Naive B cell (primary cell): ENCODE data around the gene C18orf32. TPM values are rescaled to one million over a fixed set of nuclear protein-coding genes. Genes with fewer than 3 reads are reported as not detected.
"Not testable (repeated sequence)": the region's sequence is repeated elsewhere in the genome, so short reads cannot be mapped to it uniquely, and the experiment has no call there.

Experiments
- ATAC-seq, 2 donors: fragments of 150-1000 bp; cut with Tn5 transposase; 2 replicates each; pipeline ENCODE4 v1.10.0; 2021; ENCODE audit warnings: low read depth in 2 of 2, mild to moderate bottlenecking in 2 of 2, moderate library complexity in 2 of 2
- DNase-seq: peaks from one replicate; pipeline ENCODE4 v3.0.0; 2022
- H3K27ac Mint-ChIP-seq, 6 donors: one replicate each; pipeline ENCODE4 v1.8.0; 2020 to 2022; ENCODE audit warnings: mild to moderate bottlenecking in 6 of 6, mixed read lengths in 6 of 6, moderate library complexity in 5 of 6, inconsistent platforms in 2 of 6
- H3K27me3 Mint-ChIP-seq, 3 donors: one replicate each; pipeline ENCODE4 v1.8.0; 2021 to 2022; ENCODE audit warnings: mixed read lengths in 3 of 3, mild to moderate bottlenecking in 1 of 3
- H3K36me3 Mint-ChIP-seq, 2 donors: one replicate each; pipeline ENCODE4 v1.8.0; 2020 to 2022; ENCODE audit warnings: mixed read lengths in 2 of 2, inconsistent platforms in 1 of 2, mild to moderate bottlenecking in 1 of 2
- H3K4me1 Mint-ChIP-seq, 3 donors: one replicate each; pipeline ENCODE4 v1.8.0; 2020 to 2022; ENCODE audit warnings: mixed read lengths in 3 of 3, inconsistent platforms in 1 of 3, mild to moderate bottlenecking in 1 of 3, moderate library complexity in 1 of 3
- H3K4me3 Mint-ChIP-seq, 8 donors: one replicate each; pipeline ENCODE4 v1.8.0; 2020 to 2022; ENCODE audit warnings: mild to moderate bottlenecking in 8 of 8, mixed read lengths in 8 of 8, moderate library complexity in 8 of 8, inconsistent platforms in 2 of 8
- H3K9me3 Mint-ChIP-seq, 7 donors: one replicate each; pipeline ENCODE4 v1.8.0; 2020 to 2022; ENCODE audit warnings: mixed read lengths in 7 of 7, mild to moderate bottlenecking in 5 of 7, inconsistent platforms in 2 of 7, moderate library complexity in 1 of 7
- polyA plus RNA-seq, 6 donors: library from polyadenylated mRNA; unstranded; fragments of 300-500 nt; fragmentation: Illumina TruSeq; gene quantifications; one replicate each; pipeline ENCODE4 v1.2.3, GENCODE V29; 2021; ENCODE audit warnings: low read depth in 6 of 6

Gene C18orf32
- polyA plus RNA-seq, 6 donors from 2014 or later: 106 to 205 (median 114) TPM

GRCh38 chr18:49517483-49517882 lies 30.4 kb upstream of the C18orf32 start:
- Mint-ChIP-seq H3K27ac (no peak overlapping the region), H3K4me3 (no peak overlapping the region), H3K4me1 (no peaks in the 10 kb centered on the region), H3K9me3 (no peaks in the 10 kb centered on the region), H3K36me3 (no peaks in the 10 kb centered on the region), H3K27me3 (peaks cover 0 to 18% (median under 1%) of the 10 kb centered on the region in 3 donors)
- DNase-seq: no peak
- ATAC-seq: no peak

GRCh38 chr18:49515516-49515915 lies 28.5 kb upstream of the C18orf32 start:
- Mint-ChIP-seq H3K27ac (peak overlapping the region in 1 of 6 donors; percentile 27), H3K36me3 (no peaks in the 10 kb centered on the region), H3K4me1 (no peaks in the 10 kb centered on the region), H3K9me3 (no peaks in the 10 kb centered on the region), H3K27me3 (peaks cover 0 to 7% (median 3%) of the 10 kb centered on the region in 3 donors), H3K4me3 (no peak overlapping the region)
- ATAC-seq (no peak), DNase-seq (no peak)

GRCh38 chr18:49515003-49515402 lies 28.0 kb upstream of the C18orf32 start:
- not testable (repeated sequence) for H3K36me3 Mint-ChIP-seq, H3K4me3 Mint-ChIP-seq, H3K9me3 Mint-ChIP-seq, H3K27me3 Mint-ChIP-seq, DNase-seq, ATAC-seq, H3K4me1 Mint-ChIP-seq, H3K27ac Mint-ChIP-seq

DNA sequence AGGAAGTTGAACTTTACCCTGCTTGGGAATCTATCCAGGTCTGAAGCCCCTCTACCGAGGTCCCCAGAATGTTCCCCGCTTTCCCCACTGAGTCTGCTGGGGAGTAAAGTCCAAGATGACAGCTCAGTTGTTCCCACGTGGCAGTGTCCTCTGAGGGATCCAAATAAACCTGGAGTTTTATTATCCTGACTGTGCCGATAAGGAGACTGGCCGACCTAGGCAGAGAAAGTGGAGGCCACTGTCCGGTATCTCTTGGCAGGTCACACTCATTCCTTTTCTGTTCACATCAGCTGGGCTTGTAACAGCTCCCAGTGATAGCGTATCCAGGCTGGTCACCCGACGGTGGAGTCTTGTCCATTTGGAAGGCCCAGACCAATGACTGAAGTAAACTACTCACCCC lies 27.5 kb upstream of the C18orf32 start:
- Mint-ChIP-seq H3K27me3 (peaks cover under 1 to 6% (median 5%) of the 10 kb centered on the region in 3 donors), H3K36me3 (no peaks in the 10 kb centered on the region)
- no peak for DNase-seq

GRCh38 chr18:49512876-49513275 lies 25.8 kb upstream of the C18orf32 start:
- not testable (repeated sequence) for H3K27ac Mint-ChIP-seq, DNase-seq, H3K9me3 Mint-ChIP-seq, H3K4me1 Mint-ChIP-seq, H3K4me3 Mint-ChIP-seq, ATAC-seq, H3K36me3 Mint-ChIP-seq
- peaks cover 6 to 18% (median 12%) of the 10 kb centered on the region in 3 donors for H3K27me3 Mint-ChIP-seq

More for the DNA sequence above, 27.5 kb upstream of the C18orf32 start:
- Mint-ChIP-seq H3K9me3 (no peaks in the 10 kb centered on the region), H3K27ac (no peak overlapping the region), H3K4me1 (no peaks in the 10 kb centered on the region), H3K4me3 (no peak overlapping the region)
- no peak for ATAC-seq

DNA sequence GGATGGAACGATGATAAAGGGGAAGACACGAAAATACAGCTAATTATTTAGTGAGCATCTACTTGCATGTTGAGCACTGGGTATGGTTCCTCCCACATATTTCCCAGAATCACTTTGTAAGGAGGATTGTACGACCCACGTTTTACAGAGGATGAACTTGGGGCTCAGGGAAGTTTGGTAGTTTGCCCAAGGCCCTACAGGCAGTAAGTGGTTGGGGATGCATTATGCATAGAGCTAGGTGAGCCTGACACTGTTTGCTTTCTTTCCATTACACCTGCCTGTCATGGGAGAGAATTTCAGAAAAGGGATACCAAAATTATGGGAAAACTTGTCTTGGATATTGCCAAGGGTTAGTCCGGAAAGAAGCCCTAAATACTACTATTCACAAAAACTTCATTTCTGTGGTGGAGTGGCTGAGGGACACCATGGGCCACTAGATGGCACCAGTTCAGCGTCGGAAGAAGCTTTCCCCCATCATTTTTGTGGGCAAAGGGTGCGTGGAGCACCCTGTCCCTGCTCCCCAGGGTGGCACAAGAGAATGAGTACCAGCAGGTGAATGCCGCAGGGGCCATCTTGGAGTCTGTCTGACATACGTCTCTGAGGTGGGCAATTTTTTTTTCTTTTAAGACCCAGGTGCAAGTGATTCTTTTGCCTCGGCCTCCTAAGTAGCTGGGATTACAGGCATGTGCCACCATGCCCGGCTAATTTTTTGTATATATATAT lies 23.5 kb upstream of the C18orf32 start:
- peak overlapping the region in 1 of 6 donors; percentile 67 for H3K27ac Mint-ChIP-seq
- no peaks in the 10 kb centered on the region for H3K9me3 Mint-ChIP-seq
- H3K27me3 Mint-ChIP-seq: peaks cover 16 to 26% (median 20%) of the 10 kb centered on the region in 3 donors
- H3K4me3 Mint-ChIP-seq: no peak overlapping the region
- DNase-seq: peak; percentile 36
- H3K4me1 Mint-ChIP-seq: no peaks in the 10 kb centered on the region
- peak; percentile 69 to 72 for ATAC-seq
- no peaks in the 10 kb centered on the region for H3K36me3 Mint-ChIP-seq

- H3K9me3 Mint-ChIP-seq, ATAC-seq, H3K4me1 Mint-ChIP-seq, H3K4me3 Mint-ChIP-seq, H3K27ac Mint-ChIP-seq, DNase-seq, H3K36me3 Mint-ChIP-seq: not testable (repeated sequence)
- H3K27me3 Mint-ChIP-seq: peaks cover 23 to 31% (median 25%) of the 10 kb centered on the region in 3 donors
Observed at GRCh38 chr18:49506438-49506837, 19.4 kb upstream of the C18orf32 start.

DNA sequence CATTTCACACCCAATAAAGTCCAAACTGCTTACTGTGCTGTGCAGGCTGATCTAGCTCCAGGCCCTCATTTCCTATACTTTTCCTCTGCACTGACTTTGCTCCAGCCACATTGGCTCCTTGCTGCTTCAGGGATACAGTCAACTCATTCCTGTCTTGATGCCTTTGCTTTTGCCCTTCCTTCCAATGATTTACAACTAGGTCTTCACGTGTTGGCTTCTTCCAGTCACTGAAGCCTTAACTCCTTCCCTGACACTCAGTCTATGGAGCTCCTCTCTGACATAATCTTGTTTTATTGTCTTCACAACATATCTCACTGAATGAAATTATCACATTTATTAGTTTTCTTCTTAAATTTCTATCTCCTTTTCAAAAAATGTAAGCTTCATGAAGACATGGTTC lies 16.9 kb upstream of the C18orf32 start:
- H3K4me3 Mint-ChIP-seq: no peak overlapping the region
- H3K27me3 Mint-ChIP-seq: peaks cover 25 to 37% (median 27%) of the 10 kb centered on the region in 3 donors
- no peaks in the 10 kb centered on the region for H3K4me1 Mint-ChIP-seq
- no peak overlapping the region for H3K27ac Mint-ChIP-seq
- ATAC-seq: no peak
- H3K36me3 Mint-ChIP-seq: no peaks in the 10 kb centered on the region
- peaks cover 0 to 1% (median 0%) of the 10 kb centered on the region in 7 donors for H3K9me3 Mint-ChIP-seq
- no peak for DNase-seq

GRCh38 chr18:49500201-49500921 lies 13.3 kb upstream of the C18orf32 start:
- Mint-ChIP-seq H3K27ac (no peak overlapping the region), H3K4me1 (no peaks in the 10 kb centered on the region), H3K9me3 (peaks cover 0 to 1% (median 0%) of the 10 kb centered on the region in 7 donors), H3K4me3 (no peak overlapping the region), H3K27me3 (peaks cover 14 to 23% (median 14%) of the 10 kb centered on the region in 3 donors), H3K36me3 (no peaks in the 10 kb centered on the region)
- DNase-seq (no peak), ATAC-seq (no peak)

GRCh38 chr18:49499046-49499637 lies 12.1 kb upstream of the C18orf32 start:
- no peak overlapping the region for H3K4me3 Mint-ChIP-seq
- H3K4me1 Mint-ChIP-seq: no peaks in the 10 kb centered on the region
- peak overlapping the region in 1 of 6 donors; percentile 83 for H3K27ac Mint-ChIP-seq
- H3K27me3 Mint-ChIP-seq: peaks cover 14 to 23% (median 14%) of the 10 kb centered on the region in 3 donors
- no peaks in the 10 kb centered on the region for H3K36me3 Mint-ChIP-seq
- DNase-seq: no peak
- H3K9me3 Mint-ChIP-seq: peaks cover 0 to under 1% (median 0%) of the 10 kb centered on the region in 7 donors
- ATAC-seq: no peak

- Mint-ChIP-seq H3K27ac (no peak overlapping the region), H3K36me3 (peaks cover 13% of the 10 kb centered on the region in 2 donors), H3K4me1 (peaks cover 16 to 27% (median 26%) of the 10 kb centered on the region in 3 donors), H3K9me3 (no peaks in the 10 kb centered on the region), H3K27me3 (peaks cover 4 to 14% (median 9%) of the 10 kb centered on the region in 3 donors), H3K4me3 (peak overlapping the region in 1 of 8 donors; percentile 3)
- ATAC-seq (no peak), DNase-seq (no peak)
Observed at GRCh38 chr18:49495480-49495879, 8.4 kb upstream of the C18orf32 start.

- ATAC-seq: no peak
Observed at GRCh38 chr18:49495076-49495475, 8.0 kb upstream of the C18orf32 start.

GRCh38 chr18:49494660-49495059 lies 7.6 kb upstream of the C18orf32 start:
- Mint-ChIP-seq H3K27me3 (peaks cover 0 to 10% (median 6%) of the 10 kb centered on the region in 3 donors), H3K9me3 (no peaks in the 10 kb centered on the region), H3K27ac (no peak overlapping the region), H3K36me3 (peaks cover 13 to 15% of the 10 kb centered on the region in 2 donors), H3K4me1 (peaks cover 16 to 33% (median 27%) of the 10 kb centered on the region in 3 donors), H3K4me3 (peak overlapping the region in 1 of 8 donors; percentile 28)
- no peak for ATAC-seq
- no peak for DNase-seq

More at GRCh38 chr18:49495076-49495475, 8.0 kb upstream of the C18orf32 start:
- peaks cover 16 to 30% (median 27%) of the 10 kb centered on the region in 3 donors for H3K4me1 Mint-ChIP-seq
- peaks cover 13% of the 10 kb centered on the region in 2 donors for H3K36me3 Mint-ChIP-seq
- no peak for DNase-seq
- no peaks in the 10 kb centered on the region for H3K9me3 Mint-ChIP-seq
- H3K27ac Mint-ChIP-seq: peak overlapping the region in 1 of 6 donors; percentile 51
- H3K4me3 Mint-ChIP-seq: no peak overlapping the region
- H3K27me3 Mint-ChIP-seq: peaks cover under 1 to 12% (median 9%) of the 10 kb centered on the region in 3 donors
